Esophagus muscularis mucosa (tissue), 3 donors: Measurements from ENCODE around the gene DMD.

Experiments used
- POLR2A ChIP-seq: fragments of 450-650 bp; IDR thresholded peaks from one replicate; pipeline ENCODE4 v1.6.1; 2017; ENCODE audit warnings: antibody characterized with exemption, moderate library complexity, mild to moderate bottlenecking, low read depth
- POLR2AphosphoS5 ChIP-seq, 2 donors: sonication (generic); formaldehyde crosslinking; IDR thresholded peaks; one replicate each; pipeline ENCODE4 v1.6.1; 2017; ENCODE audit warnings: antibody characterized with exemption in 2 of 2
- TF ChIP-seq, protein P1 (sequence below), 3 experiments: fragments of 200-600 bp in 2 of 3; fragments of 450-650 bp in 1 of 3; sonication (generic) in 2 of 3; IDR thresholded peaks; one replicate each; pipeline ENCODE4 v1.5.1; 2017 to 2019; ENCODE audit warnings: antibody characterized with exemption in 3 of 3, mild to moderate bottlenecking in 2 of 3, moderate library complexity in 1 of 3

DNA sequence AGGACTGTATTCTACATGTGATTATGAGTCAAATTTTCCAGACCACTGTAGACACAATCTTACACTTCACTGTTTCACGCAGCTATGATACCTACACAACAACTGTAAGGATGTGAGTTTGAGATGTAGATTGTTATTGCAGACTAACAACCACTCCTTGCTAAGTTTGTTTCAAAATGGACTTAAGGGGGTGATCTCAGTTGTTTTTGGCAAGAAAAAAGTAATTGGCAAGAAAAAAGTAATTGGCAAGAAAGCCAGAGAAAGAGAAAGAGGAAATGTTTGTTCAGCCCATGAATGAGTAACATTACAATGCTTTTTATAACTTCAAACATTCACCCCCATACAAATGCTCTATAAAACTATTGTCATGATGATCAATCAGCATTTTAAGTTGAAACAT lies 466.4 kb downstream of the DMD start:
- TF ChIP-seq, protein P1, sequence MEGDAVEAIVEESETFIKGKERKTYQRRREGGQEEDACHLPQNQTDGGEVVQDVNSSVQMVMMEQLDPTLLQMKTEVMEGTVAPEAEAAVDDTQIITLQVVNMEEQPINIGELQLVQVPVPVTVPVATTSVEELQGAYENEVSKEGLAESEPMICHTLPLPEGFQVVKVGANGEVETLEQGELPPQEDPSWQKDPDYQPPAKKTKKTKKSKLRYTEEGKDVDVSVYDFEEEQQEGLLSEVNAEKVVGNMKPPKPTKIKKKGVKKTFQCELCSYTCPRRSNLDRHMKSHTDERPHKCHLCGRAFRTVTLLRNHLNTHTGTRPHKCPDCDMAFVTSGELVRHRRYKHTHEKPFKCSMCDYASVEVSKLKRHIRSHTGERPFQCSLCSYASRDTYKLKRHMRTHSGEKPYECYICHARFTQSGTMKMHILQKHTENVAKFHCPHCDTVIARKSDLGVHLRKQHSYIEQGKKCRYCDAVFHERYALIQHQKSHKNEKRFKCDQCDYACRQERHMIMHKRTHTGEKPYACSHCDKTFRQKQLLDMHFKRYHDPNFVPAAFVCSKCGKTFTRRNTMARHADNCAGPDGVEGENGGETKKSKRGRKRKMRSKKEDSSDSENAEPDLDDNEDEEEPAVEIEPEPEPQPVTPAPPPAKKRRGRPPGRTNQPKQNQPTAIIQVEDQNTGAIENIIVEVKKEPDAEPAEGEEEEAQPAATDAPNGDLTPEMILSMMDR (IDR thresholded peaks at IDR 0.05): no peak
- TF ChIP-seq POLR2A (no peak), POLR2AphosphoS5 (IDR thresholded peaks at IDR 0.05) (no peak)
